Measurements from ENCODE around the gene PMPCA.
"Not testable (repeated sequence)": the region's sequence is repeated elsewhere in the genome, so short reads cannot be mapped to it uniquely, and the experiment has no call there.

PMPCA gene

DNA sequence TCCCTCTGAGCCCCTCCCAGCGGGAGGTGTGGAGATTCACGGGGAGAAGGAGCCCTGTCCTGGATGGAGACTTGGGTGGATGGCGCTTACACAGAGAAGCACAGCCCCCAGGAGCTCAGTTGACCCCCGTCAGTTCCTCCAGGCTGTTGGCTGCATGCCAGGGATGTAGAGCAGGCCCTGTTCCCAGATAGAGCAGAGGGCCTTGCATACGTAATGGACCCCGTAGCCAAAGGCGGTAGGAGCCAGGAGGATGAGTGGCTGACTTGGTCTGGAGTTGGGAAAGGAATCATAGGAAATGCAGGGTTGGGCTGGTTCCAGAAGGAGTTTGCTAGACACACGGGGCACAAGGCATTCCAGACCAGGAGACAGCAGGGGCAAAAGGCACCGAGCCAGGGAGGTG lies 2.5 kb downstream of the PMPCA start:
- DNase-seq (ENCODE audit: low spot score), result no peak

DNA sequence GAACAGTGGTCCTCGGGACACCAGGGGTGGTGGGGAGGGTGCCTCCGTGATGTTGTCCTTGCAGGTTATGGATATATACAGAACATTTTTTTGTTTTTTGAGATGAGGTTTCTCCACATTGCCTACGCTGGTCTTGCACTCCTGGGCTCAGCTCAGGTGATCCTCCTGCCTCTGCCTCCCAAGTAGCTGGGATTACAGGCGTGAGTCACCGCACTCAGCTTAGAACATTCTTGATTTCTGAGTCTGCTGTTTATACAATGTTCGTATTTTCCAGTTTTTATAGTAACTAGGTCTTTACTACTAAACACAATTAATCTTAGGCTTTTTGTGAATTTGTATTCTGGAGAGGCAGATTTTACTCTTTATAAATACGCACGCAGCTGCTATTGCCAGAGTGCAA lies 6.0 kb downstream of the PMPCA start:
- DNase-seq (ENCODE audit: low spot score), result no peak

DNA sequence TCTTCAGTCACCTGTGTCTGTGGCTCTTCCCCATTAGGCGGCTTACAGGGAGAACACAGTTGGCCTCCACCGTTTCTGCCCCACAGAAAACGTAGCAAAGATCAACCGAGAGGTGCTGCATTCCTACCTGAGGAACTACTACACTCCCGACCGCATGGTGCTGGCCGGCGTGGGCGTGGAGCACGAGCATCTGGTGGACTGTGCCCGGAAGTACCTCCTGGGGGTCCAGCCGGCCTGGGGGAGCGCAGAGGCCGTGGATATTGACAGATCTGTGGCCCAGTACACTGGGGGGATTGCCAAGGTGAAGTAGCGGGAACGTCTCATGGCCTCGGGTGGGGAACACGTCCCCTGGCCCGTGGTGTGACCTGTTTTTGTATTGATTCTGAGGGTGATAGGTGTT lies 6.5 kb downstream of the PMPCA start:
- no peak for DNase-seq (ENCODE audit: low spot score)

DNA sequence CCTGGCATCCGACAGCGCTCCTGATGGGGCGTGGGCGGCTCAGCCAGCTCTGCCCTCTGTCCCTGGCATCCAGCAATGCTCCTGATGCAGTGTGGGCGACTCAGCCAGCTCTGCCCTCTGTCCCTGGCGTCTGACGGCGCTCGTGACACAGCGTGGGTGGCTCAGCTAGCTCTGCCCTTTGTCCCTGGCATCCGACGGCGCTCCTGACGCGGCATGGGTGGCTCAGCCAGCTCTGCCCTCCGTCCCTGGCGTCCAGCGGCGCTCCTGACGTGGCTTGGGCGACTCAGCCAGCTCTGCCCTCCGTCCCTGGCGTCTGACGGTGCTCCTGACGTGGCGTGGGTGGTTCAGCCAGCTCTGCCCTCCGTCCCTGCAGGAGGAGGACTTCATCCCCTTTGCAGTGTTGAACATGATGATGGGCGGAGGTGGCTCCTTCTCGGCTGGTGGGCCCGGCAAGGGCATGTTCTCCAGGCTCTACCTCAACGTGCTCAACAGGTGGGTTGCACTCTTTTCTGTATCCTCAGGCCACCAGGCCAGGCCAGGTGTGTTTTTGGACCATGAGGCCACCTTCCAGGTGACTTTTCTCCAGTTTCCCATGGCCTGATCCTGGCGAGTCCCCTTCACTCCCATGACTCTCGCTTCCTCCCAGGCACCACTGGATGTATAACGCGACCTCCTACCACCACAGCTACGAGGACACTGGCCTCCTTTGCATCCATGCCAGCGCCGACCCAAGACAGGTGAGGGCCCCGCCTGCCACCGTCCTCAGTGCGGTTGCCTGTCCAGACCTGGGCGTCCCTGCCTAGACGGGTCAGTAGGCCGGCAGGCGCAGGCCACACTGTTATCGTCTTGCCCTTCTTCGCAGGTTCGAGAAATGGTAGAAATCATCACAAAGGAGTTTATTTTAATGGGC lies 8.0 kb downstream of the PMPCA start:
- no peak for DNase-seq (ENCODE audit: low spot score)

DNA sequence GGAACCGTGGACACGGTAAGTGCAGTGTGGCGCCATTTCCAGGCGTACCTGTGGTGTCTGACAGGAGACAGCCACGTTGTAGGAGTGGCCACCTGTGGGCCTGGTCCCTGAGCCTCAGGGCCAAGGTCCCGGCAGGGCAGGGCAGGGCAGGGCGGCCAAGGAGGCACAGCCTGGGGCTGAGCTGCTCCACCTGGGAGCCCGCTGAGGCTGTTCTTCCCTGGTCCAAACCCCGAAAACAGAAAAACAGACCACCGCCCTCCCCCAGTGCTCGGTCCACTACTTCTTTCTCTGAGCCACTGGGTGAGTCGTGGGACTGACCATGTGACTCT lies 8.6 kb downstream of the PMPCA start:
- DNase-seq (ENCODE audit: low spot score), result no peak

DNA sequence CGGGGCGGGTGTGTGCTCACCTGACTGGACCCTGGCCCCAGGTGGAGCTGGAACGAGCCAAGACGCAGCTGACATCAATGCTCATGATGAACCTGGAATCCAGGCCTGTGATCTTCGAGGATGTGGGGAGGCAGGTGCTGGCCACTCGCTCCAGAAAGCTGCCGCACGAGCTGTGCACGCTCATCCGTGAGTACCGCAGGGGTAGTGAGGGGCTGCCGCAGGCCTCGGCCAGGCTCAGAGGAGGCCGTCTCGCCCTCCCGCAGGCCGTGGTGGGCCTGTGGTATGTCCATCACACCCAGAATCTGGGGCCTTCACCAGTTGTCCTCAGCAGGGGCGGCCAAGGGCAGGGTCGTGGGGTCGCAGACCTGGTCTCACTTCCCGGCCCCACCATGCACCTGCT lies 11.3 kb downstream of the PMPCA start:
- no peak for DNase-seq (ENCODE audit: low spot score)

DNA sequence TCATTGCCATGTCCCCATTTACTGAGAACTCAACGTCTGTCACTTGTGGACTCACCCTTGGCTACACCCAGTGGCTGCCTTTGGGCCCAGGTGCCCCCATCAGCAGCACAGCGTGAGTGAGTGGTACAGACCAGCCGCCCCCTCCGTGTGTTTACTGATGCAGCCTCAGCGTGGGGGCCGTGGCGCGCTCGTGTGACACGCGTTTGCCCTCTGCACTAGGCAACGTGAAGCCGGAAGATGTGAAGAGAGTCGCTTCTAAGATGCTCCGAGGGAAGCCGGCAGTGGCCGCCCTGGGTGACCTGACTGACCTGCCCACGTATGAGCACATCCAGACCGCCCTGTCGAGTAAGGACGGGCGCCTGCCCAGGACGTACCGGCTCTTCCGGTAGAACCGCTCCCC lies 12.4 kb downstream of the PMPCA start:
- DNase-seq (ENCODE audit: low spot score), result no peak

DNA sequence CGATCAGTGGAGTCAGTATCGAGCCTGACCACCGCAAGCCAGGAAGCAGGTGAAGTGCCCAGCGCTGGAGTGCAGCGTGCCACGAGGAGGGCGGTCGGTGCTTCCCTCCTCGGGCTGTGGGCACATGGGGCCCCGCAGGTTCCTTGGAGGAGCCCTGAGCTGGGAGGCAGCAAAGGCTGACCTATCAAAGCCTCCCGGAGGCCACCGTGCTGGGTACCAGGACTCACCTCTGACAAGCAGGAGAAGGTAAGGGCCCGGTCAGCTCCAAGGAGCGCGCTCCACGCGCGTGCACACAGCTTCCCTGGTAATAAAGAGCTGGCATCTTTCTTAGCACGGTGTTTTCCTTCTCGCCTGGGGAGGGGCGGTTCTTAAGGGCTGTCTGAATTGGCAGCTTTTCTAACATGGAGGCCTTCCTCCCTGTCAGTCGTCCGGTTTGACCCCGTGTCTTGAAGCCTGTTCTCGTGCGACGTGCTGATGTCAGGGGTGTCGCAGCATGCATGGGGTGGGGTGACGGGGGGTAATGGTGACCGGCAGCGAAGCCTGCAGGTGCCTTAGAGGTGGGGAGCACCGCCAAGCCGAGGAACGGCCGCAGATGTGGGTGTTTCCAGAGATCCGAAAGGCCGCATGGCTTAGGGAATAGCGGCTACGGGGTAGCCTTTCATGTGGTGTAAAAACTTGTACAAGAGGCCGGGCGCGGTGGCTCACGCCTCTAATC lies 13.1 kb downstream of the PMPCA start:
- no peak for DNase-seq (ENCODE audit: low spot score)

DNA sequence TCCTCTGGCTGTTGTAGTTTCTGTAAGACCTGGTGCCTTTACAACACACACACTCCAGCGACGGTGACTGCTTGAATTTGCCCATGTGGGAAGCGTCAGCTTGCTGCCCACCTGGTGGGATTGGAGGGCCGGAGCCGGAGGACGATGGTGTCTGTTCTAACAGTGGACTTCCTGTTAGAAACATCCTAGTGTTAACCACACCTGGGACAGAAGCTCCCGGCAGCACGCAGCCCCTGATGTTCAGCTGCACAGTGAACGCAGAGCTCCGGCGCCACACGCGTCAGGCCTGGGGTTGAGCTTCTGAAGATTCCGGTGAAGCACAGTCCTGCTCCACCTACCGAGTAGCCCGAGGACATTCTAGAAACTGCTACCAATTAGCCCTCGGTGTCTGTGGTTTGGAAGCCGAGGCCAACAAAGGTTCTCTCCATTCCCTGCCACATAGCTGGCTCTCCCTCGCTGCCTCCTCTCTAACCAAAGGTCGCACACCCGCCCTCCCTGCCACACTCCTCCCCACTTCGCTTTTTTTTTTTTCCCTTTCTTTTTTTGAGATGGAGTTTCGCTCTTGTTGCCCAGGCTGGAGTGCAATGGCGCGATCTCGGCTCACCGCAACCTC lies 14.4 kb downstream of the PMPCA start:
- no peak for DNase-seq (ENCODE audit: low spot score)

DNA sequence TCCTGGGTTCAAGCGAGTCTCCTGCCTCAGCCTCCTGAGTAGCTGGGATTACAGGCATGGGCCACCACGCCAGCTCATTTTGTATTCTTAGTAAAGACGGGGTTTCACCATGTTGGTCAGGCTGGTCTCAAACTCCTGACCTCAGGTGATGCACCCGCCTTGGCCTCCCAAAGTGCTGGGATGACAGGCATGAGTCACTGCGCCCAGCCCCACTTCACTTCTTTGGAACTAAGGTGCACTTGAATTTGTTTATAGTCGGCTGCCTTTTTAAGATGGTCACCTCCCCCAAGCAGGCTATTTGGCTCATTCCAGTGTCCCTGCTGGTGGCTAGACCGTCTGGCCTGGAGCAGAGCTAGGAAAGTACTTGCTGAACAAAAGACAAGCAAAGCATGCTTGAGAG lies 14.9 kb downstream of the PMPCA start:
- DNase-seq (ENCODE audit: low spot score), result not testable (repeated sequence)

DNA sequence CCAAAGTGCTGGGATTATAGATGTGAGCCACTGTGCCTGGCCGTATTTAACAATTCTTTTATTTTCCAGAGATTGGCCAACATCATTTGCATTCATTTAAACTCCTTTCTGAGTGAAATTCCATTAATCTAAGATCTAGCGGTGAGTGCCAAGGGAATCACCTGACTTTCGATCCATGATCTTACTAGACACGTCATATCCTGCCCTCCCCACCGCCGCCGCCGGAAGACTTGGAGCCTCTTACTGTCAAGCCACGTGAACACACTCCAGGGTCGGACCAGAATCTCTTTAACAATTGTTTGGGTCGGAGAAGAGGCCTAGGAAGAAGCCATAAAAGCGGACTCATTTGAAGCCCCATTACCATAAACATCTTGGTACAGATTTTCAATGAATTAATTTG lies 16.3 kb downstream of the PMPCA start:
- DNase-seq (ENCODE audit: low spot score), result no peak

DNA sequence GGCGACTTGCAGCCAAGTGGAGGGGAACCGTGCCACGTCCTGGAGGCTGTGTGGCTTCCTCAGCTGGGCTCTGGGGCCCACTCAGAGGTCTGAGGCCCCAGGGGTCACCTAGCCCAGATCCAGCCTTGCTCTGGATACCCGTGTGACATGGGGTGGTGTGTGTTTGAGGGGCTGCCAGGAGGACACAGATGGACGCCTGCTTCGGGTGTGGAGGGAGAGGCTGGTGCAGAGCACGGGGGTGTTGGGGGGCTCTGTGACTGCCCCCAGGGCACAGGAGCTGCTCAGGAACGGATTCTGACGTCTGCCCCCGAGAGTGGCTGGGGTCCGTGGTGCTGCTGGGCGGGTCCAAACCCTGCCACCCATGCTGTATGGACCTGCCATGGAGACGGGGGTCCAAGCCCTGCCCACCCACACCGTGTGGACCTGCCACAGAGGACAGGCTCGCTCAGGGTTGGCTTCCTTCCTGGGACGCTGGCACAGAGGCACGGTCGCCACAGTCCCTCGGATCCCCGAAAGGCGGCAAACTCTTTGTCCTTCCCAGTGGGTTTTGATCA lies 18.7 kb downstream of the PMPCA start:
- no peak for DNase-seq (ENCODE audit: low spot score)

DNA sequence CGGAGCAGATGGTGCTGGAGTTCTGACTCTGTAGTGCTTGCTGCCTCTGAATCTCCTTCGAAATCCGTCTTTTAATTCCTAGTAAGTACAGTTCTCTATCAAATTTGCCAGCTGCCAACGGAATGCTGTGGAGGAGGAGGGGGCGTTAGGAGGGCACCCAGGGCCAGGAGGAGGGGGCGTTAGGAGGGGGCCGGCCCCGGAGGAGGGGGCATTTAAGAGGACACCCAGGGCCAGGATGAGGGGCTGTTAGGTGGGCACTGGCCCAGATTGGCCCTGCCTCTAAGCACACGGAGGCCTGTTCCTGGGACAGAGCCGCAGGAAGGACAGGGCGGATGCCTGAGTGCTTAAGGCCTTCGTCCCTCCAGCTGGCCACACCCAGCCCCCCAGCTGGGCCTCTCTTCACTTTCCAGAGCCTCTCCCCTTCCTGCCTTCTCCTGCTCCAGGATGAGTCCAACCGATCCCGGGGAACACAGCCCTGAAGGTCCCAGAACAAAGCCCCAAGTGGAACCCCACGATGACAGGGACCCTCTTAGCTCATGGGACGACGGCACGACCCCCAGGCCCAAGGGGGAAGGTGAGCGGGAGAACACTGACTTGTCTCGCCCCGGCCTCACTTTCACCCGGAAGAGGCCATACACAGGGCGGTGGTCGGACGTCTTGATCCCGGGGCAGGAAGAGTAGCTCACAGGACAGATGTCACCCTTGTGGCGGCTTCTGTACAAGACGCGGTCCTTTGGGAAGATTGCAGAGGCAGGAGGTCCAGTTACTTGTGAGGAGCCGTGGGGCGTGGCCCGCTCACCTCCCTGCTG lies 19.4 kb downstream of the PMPCA start:
- DNase-seq (ENCODE audit: low spot score), result no peak

DNA sequence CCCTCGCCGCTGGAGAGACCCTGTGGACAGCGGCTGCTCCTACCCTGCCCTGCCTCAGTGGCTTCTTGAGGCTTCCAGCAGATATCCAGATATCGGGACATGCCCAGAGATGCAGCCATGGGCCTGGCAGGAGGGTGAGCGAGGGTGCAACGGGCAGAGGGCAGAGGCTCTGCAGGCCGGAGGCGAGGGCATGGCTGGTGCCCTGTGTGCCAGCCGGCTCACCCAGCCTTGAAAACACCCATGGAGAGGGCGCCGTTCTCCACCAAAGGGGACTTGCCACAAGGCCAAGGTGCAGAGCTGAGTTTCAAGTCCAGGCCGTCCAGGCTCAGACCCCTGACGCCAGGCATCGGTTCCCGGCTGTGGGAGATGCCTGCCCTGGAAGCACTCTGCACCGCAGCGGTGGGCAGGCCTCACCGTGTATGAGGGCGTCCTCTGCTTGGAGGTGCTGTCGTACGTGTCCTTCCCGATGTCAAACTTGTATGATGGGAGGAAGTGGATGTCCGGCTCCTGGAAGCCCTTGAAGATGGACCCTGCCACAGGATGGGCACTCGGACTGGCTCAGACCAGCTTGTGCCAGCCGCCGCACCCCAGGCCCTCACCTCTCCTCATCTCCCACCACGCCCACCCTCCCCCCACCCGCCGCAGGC lies 20.3 kb downstream of the PMPCA start:
- DNase-seq (ENCODE audit: low spot score), result no peak

DNA sequence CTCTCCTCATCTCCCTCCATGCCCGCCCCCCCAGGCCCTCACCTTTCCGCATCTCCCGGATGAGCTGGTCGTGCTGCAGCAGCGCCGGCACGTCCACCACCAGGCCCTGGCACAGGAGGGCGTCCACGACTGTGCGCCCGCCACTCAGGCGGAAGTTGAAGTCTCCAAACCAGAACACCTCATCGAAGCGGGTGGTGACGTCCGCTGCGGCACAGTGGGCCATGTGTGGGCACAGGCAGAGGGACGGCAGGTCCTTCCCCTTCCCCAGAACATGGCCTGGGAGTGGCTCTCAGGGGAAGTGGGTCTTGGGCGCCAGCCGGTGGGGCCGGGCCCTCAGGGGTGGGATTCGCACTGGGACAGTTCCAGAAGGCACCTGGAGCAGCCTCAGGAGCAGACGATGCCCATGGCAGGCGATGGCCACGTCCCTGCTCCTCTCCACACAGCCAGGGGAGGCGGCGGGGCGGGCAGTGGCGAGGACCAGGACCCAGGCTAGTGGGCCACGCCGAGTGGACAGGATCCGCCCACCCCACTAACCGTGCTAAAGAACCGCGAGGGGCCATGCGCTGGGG lies 21.4 kb downstream of the PMPCA start:
- DNase-seq (ENCODE audit: low spot score), result no peak

DNA sequence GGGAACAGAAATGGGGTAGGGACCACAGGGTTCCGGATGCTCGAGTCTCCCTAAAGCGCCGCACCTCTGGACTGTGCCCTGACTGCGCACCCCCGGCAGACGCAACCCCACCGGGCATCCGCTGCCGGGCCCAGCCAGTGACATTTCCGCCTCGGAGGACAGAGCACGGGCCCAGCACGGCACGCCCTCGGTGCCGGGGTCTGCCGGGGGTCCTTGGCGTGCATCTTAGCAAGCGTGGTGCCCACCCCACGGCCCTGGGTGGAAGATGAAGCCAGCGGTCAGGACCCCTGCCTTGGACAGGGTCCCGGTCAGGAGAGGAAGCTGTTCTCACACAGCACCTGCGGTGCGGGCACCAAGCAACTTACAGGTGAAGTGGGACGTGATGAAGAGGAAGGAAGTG lies 22.1 kb downstream of the PMPCA start:
- no peak for DNase-seq (ENCODE audit: low spot score)

DNA sequence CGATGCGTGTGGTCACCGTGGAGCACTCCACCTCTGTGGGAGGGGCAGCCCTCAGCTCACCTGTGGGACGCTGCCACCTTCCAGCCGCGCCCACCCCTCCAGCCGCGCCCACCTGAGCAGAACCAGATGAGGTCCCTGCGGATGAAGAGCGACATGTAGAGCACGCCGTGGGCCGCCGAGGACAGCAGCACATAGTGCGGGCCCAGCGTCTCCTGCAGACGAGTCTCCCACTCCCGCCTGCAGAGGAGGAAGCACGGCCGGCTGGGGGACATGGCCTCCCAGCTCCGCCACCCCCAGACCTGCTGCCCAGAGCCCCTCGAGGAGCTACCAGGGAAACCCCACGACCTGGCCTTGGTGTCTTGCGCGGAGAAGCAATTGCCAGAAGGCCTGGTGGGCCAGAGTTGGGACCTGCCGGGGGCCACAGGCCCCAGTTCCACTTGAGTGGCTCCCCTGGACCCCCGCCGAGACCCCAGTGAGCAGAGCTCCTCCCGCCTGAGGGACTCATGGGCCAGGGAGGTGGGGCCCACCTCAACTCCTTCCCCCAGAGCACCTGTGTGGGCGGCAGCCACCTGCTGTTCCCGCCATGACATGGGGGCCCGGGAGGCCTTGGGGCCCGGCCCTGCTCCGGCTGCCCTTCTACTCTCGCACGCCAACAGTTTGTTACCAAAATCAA lies 22.7 kb downstream of the PMPCA start:
- no peak for DNase-seq (ENCODE audit: low spot score)

DNA sequence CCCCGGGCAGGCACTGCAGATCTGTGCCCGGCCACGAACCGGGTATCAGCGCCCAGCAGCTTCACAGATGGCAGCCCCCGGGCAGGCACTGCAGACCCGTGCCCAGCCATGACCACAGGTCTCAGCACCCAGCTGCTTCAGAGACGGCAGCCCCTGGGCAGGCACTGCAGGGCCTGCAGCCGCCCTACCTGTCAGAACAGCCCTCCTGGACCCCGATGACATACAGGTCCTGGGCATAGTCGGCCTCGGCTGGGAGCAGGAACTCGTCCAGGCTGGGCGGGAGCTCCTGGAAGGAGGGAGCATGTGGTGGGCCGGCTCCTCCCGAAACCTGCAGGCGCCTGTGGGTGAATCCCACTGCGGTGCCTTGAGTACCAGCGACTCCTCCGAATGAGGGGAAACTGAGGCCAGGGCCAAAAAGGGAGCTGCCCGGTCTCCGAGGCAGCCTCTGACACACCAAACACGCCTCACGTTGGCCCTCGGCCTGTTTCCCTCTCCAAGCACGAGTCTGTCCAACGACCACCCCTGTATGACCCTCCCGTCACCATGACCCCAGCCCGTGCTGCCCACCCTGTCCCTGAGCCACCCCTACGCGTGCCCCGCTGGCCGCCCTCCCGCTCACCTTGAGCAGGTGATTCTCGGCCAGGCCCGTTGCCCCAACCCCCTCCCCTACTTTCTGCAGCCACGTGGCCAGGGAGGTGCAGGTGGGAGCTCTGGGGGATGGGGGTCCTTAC lies 23.6 kb downstream of the PMPCA start:
- no peak for DNase-seq (ENCODE audit: low spot score)

DNA sequence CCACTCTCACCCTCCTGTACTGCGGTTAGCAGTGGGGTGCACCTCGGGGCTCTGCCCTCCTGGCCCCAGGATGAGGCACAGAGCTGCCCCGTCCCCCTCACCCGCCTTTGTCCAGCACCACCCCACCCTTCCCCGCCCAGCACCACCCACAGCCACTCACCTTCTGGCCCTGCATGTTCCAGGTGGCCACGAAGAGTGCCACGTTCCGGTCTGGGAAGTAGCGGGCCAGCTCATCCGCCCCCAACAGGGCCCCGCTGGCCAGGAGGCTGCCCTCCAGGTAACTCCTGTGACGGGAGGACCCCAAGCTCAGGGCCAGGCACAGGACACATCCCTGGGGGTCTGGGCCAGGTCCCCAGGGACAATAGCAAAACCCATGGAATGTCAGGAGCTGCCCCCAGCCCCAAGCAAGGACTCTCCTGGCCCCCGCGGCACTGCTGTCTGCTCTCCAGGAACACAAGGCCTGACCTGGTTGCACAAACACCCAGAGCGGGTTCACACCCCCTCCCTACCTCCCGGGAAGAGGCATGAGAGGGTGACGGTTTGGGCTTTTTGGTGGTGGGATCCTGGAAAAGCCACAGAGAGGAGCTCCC lies 24.2 kb downstream of the PMPCA start:
- DNase-seq (ENCODE audit: low spot score), result no peak

Data from HuH-7.5 (cell line).